Nephron progenitor cell (in vitro differentiated cells): ENCODE measurements around the gene ST6GALNAC2.

ENCODE experiments used
- DNase-seq: peaks from one replicate; pipeline ENCODE4 v3.0.0; 2021
- H3K27ac Mint-ChIP-seq: 2 replicates; pipeline ENCODE4 v1.8.0; 2021; ENCODE audit warnings: mild to moderate bottlenecking, moderate library complexity, mixed read lengths
- H3K27me3 Mint-ChIP-seq: 2 replicates; pipeline ENCODE4 v1.8.0; 2021; ENCODE audit warnings: mild to moderate bottlenecking, low read depth, mixed read lengths; ENCODE audit not compliant: poor library complexity
- H3K36me3 Mint-ChIP-seq: 2 replicates; pipeline ENCODE4 v1.8.0; 2021; ENCODE audit warnings: low read depth, mixed read lengths
- H3K4me1 Mint-ChIP-seq: 2 replicates; pipeline ENCODE4 v1.8.0; 2021; ENCODE audit warnings: mixed read lengths
- H3K4me3 Mint-ChIP-seq: 2 replicates; pipeline ENCODE4 v1.8.0; 2021; ENCODE audit warnings: mild to moderate bottlenecking, moderate library complexity, mixed read lengths
- H3K9me3 Mint-ChIP-seq: 2 replicates; pipeline ENCODE4 v1.8.0; 2021; ENCODE audit warnings: mild to moderate bottlenecking, moderate library complexity, mixed read lengths
- TF ChIP-seq, protein P1 (sequence below): fragments of 200-600 bp; sonication (generic); IDR thresholded peaks from 2 replicates; pipeline ENCODE4 v1.5.0; 2021; ENCODE audit warnings: antibody characterized with exemption

ST6GALNAC2 gene

DNA sequence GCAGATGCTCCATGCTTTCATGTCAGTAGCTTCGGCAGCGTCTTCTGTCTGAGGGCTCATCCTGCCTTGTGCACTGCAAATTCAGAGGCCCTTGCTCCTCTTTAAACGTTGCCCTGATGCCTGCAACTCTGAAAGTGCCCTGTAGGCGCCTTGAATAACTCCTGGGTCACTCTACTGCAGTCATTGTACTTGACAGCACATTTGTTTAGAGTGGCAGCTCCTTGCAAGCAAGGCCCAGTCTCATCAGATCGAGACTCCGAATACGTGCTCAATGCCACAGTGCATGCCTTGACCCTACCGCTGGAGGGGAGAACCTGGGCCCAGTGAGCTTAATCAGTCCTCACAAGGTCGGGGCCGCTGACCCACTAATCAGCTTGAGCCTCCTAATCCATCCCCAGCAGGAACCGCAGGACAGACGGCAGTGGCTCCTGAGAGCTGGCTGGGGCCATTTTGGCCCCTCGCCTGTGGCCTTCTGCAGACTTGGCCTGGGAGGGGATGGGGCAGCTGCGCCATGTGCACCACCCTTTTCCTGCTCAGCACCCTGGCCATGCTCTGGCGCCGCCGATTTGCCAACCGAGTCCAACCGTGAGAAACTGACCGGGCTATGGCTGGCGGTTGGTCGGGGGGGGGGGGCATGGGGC, 45.9 kb downstream of the ST6GALNAC2 start, which contains the start of gene PRCD:
Gene PRCD, plus strand, starts transcription at position 414 of the 641 bp plus-strand sequence. Its CDS starts 98 bp downstream, at position 512.
- Mint-ChIP-seq H3K36me3 (no peaks in the 10 kb centered on the region), H3K4me3 (peak within 1 kb of the TSS; percentile 74), H3K4me1 (peaks cover 70% of the 10 kb centered on the region), H3K27ac (no peak within 1 kb of the TSS), H3K9me3 (no peaks in the 10 kb centered on the region), H3K27me3 (peaks cover 84% of the 10 kb centered on the region)
- no peak for DNase-seq
- TF ChIP-seq, protein P1, sequence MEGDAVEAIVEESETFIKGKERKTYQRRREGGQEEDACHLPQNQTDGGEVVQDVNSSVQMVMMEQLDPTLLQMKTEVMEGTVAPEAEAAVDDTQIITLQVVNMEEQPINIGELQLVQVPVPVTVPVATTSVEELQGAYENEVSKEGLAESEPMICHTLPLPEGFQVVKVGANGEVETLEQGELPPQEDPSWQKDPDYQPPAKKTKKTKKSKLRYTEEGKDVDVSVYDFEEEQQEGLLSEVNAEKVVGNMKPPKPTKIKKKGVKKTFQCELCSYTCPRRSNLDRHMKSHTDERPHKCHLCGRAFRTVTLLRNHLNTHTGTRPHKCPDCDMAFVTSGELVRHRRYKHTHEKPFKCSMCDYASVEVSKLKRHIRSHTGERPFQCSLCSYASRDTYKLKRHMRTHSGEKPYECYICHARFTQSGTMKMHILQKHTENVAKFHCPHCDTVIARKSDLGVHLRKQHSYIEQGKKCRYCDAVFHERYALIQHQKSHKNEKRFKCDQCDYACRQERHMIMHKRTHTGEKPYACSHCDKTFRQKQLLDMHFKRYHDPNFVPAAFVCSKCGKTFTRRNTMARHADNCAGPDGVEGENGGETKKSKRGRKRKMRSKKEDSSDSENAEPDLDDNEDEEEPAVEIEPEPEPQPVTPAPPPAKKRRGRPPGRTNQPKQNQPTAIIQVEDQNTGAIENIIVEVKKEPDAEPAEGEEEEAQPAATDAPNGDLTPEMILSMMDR: no peak

DNA sequence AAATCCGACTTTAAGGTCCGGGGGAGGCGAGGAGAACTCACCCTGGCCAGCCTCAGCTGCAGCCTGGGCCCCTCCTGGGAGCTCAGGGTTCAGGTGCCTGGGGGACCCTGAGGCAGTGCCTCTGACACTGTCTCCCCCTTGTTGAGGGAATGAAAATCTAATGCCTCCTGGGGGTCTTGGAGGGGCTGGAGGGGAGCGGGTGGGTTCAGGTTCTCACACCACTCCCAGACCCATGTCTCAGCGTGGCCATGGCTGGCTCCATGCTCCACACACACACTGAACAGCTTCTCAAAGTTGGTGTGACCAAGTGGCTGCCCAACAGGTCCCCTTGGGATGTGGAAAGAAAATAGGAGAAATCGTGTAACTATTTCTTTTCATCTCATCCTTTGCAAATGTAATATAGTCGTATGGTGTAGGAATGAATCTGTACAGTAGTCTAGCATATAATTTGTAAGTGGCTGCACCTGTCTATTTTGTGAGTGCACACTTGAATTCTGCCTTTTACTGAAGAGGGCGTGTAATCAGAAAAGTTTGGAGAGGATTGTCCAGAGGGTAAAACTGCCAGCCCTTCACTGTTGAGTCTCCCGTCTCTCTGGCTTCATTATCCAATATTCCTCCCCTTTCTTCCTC, 46.6 kb downstream of the ST6GALNAC2 start:
- peaks cover 69% of the 10 kb centered on the region for H3K4me1 Mint-ChIP-seq
- no peaks in the 10 kb centered on the region for H3K36me3 Mint-ChIP-seq
- no peaks in the 10 kb centered on the region for H3K9me3 Mint-ChIP-seq
- no peak for DNase-seq
- TF ChIP-seq, protein P1: no peak
- peak overlapping the region; percentile 68 for H3K4me3 Mint-ChIP-seq
- H3K27ac Mint-ChIP-seq: no peak overlapping the region
- peaks cover 77% of the 10 kb centered on the region for H3K27me3 Mint-ChIP-seq

DNA sequence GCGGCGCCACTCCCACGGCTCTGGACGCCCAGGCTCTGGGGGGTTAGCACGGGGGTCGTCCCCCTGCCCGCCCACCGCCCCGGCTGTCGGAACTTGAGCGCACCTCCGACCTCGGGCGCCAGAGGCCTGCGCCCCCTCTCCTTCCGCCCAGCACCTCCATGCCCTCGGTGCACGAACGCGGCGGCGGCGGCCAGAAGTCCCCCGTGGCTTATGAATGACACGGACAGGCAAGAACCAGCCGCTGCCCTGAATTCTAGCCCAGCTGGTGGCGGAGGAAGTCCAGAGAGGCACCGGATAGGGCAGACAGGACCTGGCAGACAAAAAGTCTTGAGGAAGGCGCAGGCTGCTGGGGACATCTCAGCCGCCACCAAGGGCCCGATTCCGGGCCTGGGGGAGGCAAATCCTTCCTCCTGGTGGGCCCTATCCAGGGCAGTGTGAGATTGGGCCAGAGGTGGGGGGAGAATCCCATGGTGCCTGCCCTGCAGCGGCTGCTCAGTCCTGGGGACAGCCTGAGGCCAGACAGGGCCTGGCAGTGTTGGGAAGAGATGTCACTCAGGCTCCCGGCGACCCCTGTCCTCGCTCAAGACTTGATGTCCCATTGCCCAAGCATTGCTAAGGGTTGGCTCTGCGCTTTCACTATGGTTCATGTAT, 47.3 kb downstream of the ST6GALNAC2 start:
- peak; percentile 36 for DNase-seq
- Mint-ChIP-seq H3K9me3 (no peaks in the 10 kb centered on the region), H3K4me3 (peak overlapping the region; percentile 68), H3K4me1 (peaks cover 63% of the 10 kb centered on the region), H3K27me3 (peaks cover 71% of the 10 kb centered on the region), H3K36me3 (no peaks in the 10 kb centered on the region), H3K27ac (no peak overlapping the region)
- TF ChIP-seq, protein P1: no peak

DNA sequence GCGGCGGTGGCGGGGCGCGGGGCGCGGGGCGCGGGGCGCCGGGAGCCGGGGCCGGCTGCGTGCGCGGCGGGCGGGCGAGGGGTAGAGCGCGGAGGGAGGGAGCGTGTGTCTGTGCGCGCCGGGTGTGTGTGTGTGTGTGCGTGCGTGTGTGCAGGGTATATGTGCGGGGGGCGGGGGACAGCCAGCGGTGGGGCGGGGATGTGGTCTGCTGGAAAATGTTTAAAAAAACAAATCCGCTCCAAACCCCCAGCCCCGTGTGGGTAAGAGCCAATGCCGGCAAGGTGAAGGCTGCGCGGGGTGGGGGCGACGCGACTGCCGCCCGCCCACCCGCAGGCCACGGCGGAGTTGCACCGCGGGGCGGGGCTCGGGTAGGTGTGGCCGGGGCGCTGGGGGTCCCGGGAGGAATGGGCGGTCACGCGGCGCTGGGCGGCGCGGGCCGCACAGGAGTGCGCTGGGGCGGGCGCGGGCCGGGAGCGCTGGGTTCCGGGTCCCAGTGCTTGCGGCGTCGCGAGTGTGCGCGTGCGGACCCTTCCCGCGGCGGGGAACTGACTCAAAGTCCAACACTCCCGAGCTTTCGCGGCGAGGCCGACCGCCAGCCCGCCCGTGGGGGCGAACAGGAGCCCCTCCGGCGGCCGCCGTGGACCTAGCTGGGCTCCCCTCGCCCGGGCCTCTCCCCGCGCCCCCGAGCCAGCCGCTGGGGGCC, 47.9 kb downstream of the ST6GALNAC2 start, which contains the start of gene CYGB:
Gene CYGB, minus strand, starts transcription at position 132 of the 703 bp plus-strand sequence. CDS start 167 bp downstream, outside the sequence.
- Mint-ChIP-seq H3K4me3 (peak within 1 kb of the TSS; percentile 68), H3K27me3 (peaks cover 72% of the 10 kb centered on the region), H3K9me3 (no peaks in the 10 kb centered on the region), H3K27ac (no peak within 1 kb of the TSS), H3K4me1 (peaks cover 61% of the 10 kb centered on the region), H3K36me3 (no peaks in the 10 kb centered on the region)
- TF ChIP-seq, protein P1: no peak
- peak; percentile 65 for DNase-seq

GRCh38 chr17:76537288-76537577, 48.4 kb downstream of the ST6GALNAC2 start:
- H3K27ac Mint-ChIP-seq: no peak overlapping the region
- H3K9me3 Mint-ChIP-seq: no peaks in the 10 kb centered on the region
- TF ChIP-seq, protein P1: no peak
- H3K27me3 Mint-ChIP-seq: peaks cover 67% of the 10 kb centered on the region
- peak overlapping the region; percentile 67 for H3K4me3 Mint-ChIP-seq
- H3K4me1 Mint-ChIP-seq: peaks cover 61% of the 10 kb centered on the region
- H3K36me3 Mint-ChIP-seq: no peaks in the 10 kb centered on the region
- no peak for DNase-seq
